ENCODE results near the gene PLXNB3. TPM values are rescaled to one million over a fixed set of nuclear protein-coding genes. Genes with fewer than 3 reads are reported as not detected.
A peak's percentile ranks its signal among the peaks of the same experiment; 100 is the strongest.

PLXNB3 gene
- 5.9 TPM for total RNA-seq
- polyA plus RNA-seq, result 25.8 TPM

DNA sequence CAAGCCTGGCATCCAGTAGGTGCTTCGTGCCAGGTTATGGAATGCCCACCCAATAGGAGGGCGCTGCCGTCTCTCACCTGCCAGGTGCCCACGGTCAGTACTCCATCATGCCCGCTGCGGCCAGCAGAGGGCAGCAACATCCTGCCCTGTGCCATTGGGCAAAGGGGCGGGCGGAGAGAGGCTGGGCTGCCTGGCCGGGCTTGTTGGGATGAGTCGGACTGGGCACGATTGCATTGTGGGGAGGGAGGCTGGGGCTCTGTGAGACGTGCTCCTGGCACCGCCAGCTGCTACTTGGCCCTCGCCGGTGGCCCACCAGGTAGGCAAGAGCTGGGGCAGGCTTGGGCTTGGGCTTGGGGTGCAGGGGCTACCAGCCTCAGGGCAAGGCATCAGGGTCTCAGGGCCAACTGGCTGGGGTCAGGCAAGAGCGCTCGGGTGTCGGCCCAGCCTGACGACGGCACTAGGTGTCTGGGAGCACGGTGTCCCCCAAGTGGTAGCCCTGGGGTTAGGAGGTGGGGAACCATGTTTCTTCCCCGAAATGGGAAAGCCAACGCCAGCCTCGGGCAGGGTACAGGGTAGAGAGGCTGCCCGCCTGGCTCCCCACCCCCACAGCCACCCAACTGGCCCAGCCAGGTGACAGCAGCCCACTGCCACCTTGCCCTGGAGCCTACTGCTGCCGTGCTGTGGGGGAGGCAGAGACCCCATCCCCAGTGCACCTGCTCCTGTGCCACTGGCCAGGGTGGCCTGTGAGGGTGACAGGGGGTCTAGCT is at the start of gene PLXNB3:
Gene PLXNB3 (plus strand): TSS at position 261 of the 767 bp plus-strand sequence. CDS start 1,287 bp downstream, outside the sequence.
- 25% methylated on average over 26 of the region's 26 CpGs for WGBS
- no peak for DNase-seq (ENCODE audit: extremely low spot score)
- no peak within 1 kb of the TSS for H3K4me3 ChIP-seq (ENCODE audit: low read depth, low read length)
- no peaks in the 10 kb centered on the region for H3K4me1 ChIP-seq (ENCODE audit: insufficient read depth)
- peak within 1 kb of the TSS; percentile 50 for H3K27ac ChIP-seq (ENCODE audit: low read depth)
- H3K36me3 ChIP-seq (ENCODE audit: insufficient read depth), result no peaks in the 10 kb centered on the region

DNA sequence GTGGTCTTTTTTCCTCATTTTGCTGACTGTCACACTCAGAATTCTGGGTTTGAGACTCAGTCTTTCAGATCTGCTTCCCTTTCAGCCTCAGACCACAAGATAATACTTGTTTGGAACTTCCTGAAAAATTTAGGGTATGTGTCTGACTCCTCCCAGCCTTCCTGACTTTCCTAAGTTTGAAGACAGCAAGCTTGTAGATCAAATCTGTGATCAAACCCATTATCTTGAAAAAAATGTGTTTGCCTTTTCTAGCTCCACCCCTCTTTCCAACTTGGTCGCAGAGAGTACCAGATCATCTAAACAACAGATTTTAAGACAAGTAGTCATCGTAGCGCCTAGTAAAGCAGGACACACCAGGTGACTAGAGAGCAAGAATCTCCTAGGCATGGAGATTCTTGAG is 49.8 kb upstream of the PLXNB3 start:
- Histone ChIP-seq H3K27ac (ENCODE audit: low read depth) (no peak overlapping the region), H3K36me3 (ENCODE audit: insufficient read depth) (no peaks in the 10 kb centered on the region), H3K4me1 (ENCODE audit: insufficient read depth) (no peaks in the 10 kb centered on the region), H3K4me3 (ENCODE audit: low read depth, low read length) (no peak overlapping the region)
- 64% methylated on average over 3 of the region's 3 CpGs for WGBS
- no peak for DNase-seq (ENCODE audit: extremely low spot score)

DNA sequence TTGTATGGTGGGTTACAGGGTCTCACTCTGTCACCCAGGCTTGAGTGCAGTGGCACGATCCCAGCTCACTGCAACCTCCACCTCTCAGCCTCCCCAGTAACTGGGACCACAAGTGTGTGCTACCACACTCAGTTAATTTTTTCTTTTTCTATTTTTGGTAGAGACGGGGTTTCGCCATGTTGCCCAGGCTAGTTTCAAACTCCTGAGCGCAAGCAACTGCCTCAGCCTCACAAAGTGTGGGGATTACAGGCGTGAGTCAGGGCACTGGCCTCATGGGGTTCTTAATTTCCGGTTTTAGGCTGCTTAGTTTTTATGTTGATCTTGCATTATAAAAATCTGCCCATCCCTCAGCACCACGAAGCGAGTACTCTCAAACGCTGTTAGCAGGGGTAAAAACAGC is 46.6 kb upstream of the PLXNB3 start:
- H3K27ac ChIP-seq (ENCODE audit: low read depth), result no peak overlapping the region
- H3K36me3 ChIP-seq (ENCODE audit: insufficient read depth), result peaks cover 2% of the 10 kb centered on the region
- DNase-seq (ENCODE audit: extremely low spot score), result no peak
- H3K4me1 ChIP-seq (ENCODE audit: insufficient read depth), result no peaks in the 10 kb centered on the region
- H3K4me3 ChIP-seq (ENCODE audit: low read depth, low read length), result no peak overlapping the region
- WGBS, result 96% methylated on average over 9 of the region's 9 CpGs

DNA sequence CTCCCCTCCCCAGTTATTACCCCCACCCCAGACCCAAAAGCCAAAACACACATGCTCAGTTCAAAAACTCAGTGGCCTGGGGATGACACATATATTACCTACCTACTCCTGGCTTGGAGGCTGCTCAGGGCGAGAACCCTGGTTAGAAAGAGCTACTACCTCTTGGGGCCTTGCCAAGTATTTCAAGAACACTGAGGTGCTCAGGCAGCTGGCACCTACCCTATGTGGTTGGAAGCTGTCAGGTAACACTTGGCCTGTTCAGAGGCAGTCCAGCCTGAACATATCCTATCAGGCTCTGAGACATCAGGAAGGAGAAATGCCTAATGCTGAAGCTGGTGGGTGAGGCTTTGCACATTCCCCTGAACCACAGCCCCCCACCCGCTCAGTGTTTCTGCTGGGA is 44.8 kb upstream of the PLXNB3 start:
- Histone ChIP-seq H3K4me3 (ENCODE audit: low read depth, low read length) (no peak overlapping the region), H3K36me3 (ENCODE audit: insufficient read depth) (peaks cover 2% of the 10 kb centered on the region), H3K4me1 (ENCODE audit: insufficient read depth) (no peaks in the 10 kb centered on the region), H3K27ac (ENCODE audit: low read depth) (no peak overlapping the region)
- no peak for DNase-seq (ENCODE audit: extremely low spot score)
- WGBS, result 93% methylated on average over 2 of the region's 2 CpGs

DNA sequence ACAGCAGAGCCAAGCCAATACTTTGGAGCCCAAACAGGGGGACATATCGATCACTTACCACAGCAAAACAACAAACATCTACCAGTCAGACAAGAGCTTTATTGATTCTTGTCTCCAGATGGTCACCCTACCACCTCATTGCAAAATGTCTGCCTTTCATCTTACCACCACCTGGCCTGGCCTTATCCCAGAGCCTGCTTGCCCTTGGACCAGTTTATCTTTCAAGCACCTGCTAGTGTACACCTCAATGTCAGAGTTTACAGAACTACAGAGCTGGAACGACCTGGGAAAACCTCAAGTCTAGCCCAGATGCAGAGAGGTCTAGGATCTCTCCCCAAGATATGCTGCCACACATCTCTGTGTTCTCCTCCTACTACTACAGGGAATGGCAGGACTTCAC is 44.3 kb upstream of the PLXNB3 start:
- no peak overlapping the region for H3K4me3 ChIP-seq (ENCODE audit: low read depth, low read length)
- 92% methylated on average over 2 of the region's 2 CpGs for WGBS
- no peak overlapping the region for H3K27ac ChIP-seq (ENCODE audit: low read depth)
- no peak for DNase-seq (ENCODE audit: extremely low spot score)
- H3K36me3 ChIP-seq (ENCODE audit: insufficient read depth), result peaks cover 2% of the 10 kb centered on the region
- no peaks in the 10 kb centered on the region for H3K4me1 ChIP-seq (ENCODE audit: insufficient read depth)

DNA sequence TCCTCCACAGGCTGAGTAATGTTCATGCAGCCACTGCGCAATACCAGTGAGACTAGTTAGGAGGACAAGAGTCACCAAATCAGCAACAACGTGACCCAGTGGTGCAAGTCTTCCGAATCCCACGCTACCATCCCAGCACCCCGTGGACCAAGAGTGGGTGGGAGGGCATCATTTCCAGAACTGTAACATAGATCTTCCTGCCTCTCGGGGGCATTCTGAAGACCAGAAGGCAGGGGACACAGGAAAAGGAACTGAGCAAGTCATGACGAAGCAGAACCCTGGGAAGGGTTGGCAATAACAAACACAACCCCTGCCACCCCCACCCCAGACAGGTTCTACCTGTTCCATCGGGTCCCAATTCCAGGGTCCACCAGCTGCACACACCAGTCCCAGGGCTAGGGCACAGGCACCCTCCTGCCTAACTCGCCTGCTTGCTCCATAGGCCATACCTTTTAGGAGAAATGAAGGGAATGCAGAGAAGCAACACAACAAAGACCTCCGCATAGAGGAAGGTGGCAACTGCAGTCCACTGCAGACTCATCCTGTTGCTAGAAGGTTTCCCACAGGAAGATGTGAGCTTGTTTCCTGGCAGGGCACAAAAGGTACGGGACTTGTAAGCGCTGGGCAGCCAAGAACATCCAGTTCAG is 41.2 kb upstream of the PLXNB3 start:
- WGBS, result 43% methylated on average over 12 of the region's 12 CpGs
- peaks cover 2% of the 10 kb centered on the region for H3K36me3 ChIP-seq (ENCODE audit: insufficient read depth)
- peak overlapping the region; percentile 88 for H3K27ac ChIP-seq (ENCODE audit: low read depth)
- DNase-seq (ENCODE audit: extremely low spot score), result no peak
- H3K4me1 ChIP-seq (ENCODE audit: insufficient read depth), result no peaks in the 10 kb centered on the region
- peak overlapping the region; percentile 76 for H3K4me3 ChIP-seq (ENCODE audit: low read depth, low read length)

DNA sequence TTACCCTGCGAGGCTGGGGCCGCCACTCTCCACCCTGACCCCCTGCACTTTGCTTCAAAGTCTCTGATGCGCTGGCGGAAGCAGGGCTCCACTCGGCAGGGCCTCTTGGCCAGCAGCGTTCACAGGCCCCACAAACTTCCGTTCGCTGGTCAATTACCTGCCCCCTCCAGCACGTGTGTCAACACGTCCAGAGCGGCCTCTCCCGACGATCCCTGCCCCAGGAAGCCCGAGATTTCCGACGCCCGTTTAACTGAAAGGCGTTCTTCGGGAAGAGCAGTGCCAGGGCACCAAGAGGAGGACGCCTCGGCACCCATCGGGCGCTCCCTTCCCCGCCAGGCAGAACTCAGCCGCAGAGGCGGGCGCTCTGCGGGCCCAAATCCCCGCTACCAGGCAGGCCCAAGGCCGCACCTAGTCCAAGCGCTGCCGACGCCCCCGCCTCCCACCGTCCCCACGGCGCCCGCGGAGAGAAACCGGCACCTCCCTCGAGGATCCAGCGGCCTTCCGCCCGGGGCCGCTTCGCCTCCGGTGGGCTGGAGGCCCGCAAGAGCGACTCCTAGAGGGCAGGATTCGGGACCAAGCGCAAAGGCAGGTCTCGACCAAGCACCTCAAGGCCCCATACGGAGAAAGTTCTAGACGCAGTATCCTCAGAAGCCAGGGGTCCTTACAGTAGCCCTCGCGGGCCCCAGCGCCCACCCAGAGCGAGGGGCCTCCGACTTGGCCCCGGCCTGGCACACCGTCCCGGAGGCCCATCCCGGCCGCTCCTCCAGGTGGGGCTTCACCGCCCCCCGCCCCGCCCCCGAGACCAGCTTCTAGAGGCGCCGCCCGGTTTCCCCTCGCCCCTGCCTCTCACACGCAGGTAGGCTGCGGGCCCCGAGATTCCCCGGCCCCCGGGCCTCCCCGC is 40.4 kb upstream of the PLXNB3 start:
- peak overlapping the region; percentile 88 for H3K27ac ChIP-seq (ENCODE audit: low read depth)
- under 1% methylated on average over 78 of the region's 78 CpGs for WGBS
- no peaks in the 10 kb centered on the region for H3K4me1 ChIP-seq (ENCODE audit: insufficient read depth)
- H3K36me3 ChIP-seq (ENCODE audit: insufficient read depth), result peaks cover 2% of the 10 kb centered on the region
- peak overlapping the region; percentile 76 for H3K4me3 ChIP-seq (ENCODE audit: low read depth, low read length)
- DNase-seq (ENCODE audit: extremely low spot score), result no peak

DNA sequence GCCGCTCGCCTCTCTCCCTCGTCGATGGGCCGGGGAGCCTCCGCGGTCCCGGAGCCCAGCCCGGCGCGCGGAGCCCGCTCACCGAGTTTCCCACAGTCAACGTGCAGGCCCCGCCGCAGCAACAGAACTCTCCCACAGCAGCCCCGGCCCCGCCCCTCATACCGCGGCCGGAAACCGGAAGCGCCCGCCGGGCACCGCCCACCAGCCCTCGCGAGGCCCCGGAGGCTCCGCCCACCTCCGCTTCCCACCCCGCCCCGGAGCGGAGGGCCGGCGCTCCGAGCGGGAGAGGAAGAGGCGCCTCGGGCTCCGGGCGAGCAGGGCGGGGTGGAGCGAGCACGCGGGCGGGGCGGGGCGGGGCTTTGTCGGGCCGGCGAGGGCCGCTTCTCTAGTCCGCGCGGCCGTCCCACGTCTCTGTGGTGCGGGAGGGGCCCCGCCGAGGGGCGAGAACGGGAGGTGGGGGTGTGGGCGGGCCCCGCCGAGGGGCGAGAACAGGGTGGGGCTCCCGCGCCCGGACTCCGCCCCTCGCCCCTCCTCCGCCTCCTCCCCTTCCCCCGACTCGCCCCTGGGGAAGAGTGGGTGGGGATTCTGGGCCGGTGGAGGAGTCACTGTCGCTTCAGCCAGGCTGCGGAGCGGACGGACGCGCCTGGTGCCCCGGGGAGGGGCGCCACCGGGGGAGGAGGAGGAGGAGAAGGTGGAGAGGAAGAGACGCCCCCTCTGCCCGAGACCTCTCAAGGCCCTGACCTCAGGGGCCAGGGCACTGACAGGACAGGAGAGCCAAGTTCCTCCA is 39.6 kb upstream of the PLXNB3 start, which contains the start of the genes ABCD1 and BCAP31:
Gene ABCD1 (plus strand): TSS at position 605 of the 787 bp plus-strand sequence. CDS start 411 bp downstream, outside the sequence.
Gene BCAP31 (minus strand): TSS at position 136 of the 787 bp plus-strand sequence. CDS start 1,143 bp downstream, outside the sequence.
- WGBS, result under 1% methylated on average over 67 of the region's 88 CpGs
- Histone ChIP-seq H3K4me1 (ENCODE audit: insufficient read depth) (no peaks in the 10 kb centered on the region), H3K4me3 (ENCODE audit: low read depth, low read length) (peak within 1 kb of the TSS; percentile 76), H3K36me3 (ENCODE audit: insufficient read depth) (peaks cover 2% of the 10 kb centered on the region), H3K27ac (ENCODE audit: low read depth) (peak within 1 kb of the TSS; percentile 89)
- peak; percentile 53 for DNase-seq (ENCODE audit: extremely low spot score)

DNA sequence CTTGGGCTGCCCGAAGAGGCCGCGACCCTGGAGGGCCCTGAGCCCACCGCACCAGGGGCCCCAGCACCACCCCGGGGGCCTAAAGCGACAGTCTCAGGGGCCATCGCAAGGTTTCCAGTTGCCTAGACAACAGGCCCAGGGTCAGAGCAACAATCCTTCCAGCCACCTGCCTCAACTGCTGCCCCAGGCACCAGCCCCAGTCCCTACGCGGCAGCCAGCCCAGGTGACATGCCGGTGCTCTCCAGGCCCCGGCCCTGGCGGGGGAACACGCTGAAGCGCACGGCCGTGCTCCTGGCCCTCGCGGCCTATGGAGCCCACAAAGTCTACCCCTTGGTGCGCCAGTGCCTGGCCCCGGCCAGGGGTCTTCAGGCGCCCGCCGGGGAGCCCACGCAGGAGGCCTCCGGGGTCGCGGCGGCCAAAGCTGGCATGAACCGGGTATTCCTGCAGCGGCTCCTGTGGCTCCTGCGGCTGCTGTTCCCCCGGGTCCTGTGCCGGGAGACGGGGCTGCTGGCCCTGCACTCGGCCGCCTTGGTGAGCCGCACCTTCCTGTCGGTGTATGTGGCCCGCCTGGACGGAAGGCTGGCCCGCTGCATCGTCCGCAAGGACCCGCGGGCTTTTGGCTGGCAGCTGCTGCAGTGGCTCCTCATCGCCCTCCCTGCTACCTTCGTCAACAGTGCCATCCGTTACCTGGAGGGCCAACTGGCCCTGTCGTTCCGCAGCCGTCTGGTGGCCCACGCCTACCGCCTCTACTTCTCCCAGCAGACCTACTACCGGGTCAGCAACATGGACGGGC is 38.8 kb upstream of the PLXNB3 start:
- H3K4me3 ChIP-seq (ENCODE audit: low read depth, low read length), result peak overlapping the region; percentile 53
- no peaks in the 10 kb centered on the region for H3K36me3 ChIP-seq (ENCODE audit: insufficient read depth)
- WGBS, result 71% methylated on average over 55 of the region's 55 CpGs
- H3K4me1 ChIP-seq (ENCODE audit: insufficient read depth), result no peaks in the 10 kb centered on the region
- no peak for DNase-seq (ENCODE audit: extremely low spot score)
- peak overlapping the region; percentile 89 for H3K27ac ChIP-seq (ENCODE audit: low read depth)

DNA sequence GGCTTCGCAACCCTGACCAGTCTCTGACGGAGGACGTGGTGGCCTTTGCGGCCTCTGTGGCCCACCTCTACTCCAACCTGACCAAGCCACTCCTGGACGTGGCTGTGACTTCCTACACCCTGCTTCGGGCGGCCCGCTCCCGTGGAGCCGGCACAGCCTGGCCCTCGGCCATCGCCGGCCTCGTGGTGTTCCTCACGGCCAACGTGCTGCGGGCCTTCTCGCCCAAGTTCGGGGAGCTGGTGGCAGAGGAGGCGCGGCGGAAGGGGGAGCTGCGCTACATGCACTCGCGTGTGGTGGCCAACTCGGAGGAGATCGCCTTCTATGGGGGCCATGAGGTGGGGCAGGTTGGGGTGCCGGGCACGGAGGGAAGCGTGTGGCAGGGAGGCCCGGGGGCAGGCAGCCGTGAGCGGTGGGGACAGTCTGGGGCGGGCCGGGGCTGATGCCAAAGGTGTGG is 38.2 kb upstream of the PLXNB3 start:
- no peaks in the 10 kb centered on the region for H3K4me1 ChIP-seq (ENCODE audit: insufficient read depth)

DNA sequence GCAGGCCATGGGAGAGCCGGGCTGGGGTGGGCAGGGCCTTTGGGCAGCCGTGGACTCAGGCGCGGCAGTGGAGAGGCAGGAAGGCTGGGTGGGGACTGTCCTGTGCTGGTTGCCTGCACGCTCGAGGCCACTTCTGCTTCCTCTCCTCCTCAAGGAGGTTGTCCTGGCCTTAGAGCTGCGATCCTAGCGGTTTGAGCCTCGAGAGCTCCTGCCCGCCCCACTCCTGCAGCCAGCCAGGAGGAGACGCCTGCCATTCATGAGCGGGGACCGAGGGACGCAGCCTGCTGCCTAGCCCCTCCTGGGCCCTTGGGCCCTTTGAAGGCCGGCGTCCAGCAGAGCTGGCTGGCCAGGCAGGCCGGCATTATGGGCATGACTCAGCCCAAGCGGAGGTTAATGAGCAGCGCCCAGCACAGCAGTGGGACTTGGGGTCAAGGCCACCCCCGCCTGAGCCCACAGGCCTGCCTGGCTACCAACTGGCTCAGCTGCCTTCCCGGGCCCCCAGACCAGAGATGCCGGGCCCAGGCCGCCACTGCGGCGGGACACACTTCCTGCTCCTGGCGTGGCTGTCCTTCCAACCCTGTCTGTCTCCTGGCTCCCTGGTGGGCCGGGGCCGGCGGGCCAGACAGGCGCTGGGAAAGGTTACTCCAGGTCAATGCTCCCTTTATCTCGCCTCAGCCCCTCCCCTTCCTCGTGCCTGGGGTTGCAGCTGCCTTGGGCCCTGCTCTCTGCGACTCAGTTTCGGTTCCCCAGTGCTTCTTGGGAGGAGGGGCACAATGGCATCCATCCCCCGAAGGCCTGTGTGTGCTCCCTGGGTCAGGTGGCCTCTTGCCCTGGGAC is 37.5 kb upstream of the PLXNB3 start:
- WGBS, result 4% methylated on average over 34 of the region's 35 CpGs
- no peaks in the 10 kb centered on the region for H3K36me3 ChIP-seq (ENCODE audit: insufficient read depth)
- peak overlapping the region; percentile 3 for H3K4me3 ChIP-seq (ENCODE audit: low read depth, low read length)
- H3K27ac ChIP-seq (ENCODE audit: low read depth), result peak overlapping the region; percentile 86
- DNase-seq (ENCODE audit: extremely low spot score), result no peak
- H3K4me1 ChIP-seq (ENCODE audit: insufficient read depth), result no peaks in the 10 kb centered on the region

More for the DNA sequence above, 38.2 kb upstream of the PLXNB3 start:
- Histone ChIP-seq H3K36me3 (ENCODE audit: insufficient read depth) (no peaks in the 10 kb centered on the region), H3K27ac (ENCODE audit: low read depth) (peak overlapping the region; percentile 86), H3K4me3 (ENCODE audit: low read depth, low read length) (no peak overlapping the region)
- 81% methylated on average over 35 of the region's 35 CpGs for WGBS
- DNase-seq (ENCODE audit: extremely low spot score), result no peak

Data from urinary bladder (tissue), 4 donors.